ENCODE measurements around the gene CEP76.
A peak's percentile ranks its signal among the peaks of the same experiment; 100 is the strongest.
"Not testable (repeated sequence)": the region's sequence is repeated elsewhere in the genome, so short reads cannot be mapped to it uniquely, and the experiment has no call there.

The CEP76 gene

DNA sequence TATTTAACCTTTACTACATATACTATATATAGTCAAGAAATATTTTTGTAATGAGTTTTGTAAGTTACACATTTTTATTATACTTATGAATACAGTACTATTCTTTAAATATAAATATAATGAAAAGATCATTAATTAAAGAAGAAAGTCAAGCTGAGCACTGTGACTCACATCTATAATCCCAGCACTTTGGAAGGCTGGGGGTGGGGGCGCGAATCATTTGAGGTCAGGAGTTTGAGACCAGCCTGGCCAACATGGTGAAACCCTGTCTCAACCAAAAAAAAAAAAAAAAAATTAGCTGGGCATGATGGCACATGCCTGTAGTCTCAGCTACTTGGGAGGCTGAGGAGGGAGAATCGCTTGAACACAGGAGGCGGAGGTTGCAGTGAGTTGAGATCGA, 58.8 kb downstream of the CEP76 start:
- H3K9me3 Mint-ChIP-seq; H3K27ac Mint-ChIP-seq; DNase-seq; H3K4me1 Mint-ChIP-seq; H3K4me3 Mint-ChIP-seq; ATAC-seq (replicated peaks); H3K36me3 Mint-ChIP-seq: not testable (repeated sequence)
- peaks cover 5 to 12% of the 10 kb centered on the region in 2 donors for H3K27me3 Mint-ChIP-seq

- Mint-ChIP-seq H3K27ac (no peak overlapping the region), H3K4me1 (peaks cover 5% of the 10 kb centered on the region in 2 donors), H3K9me3 (no peaks in the 10 kb centered on the region), H3K4me3 (no peak overlapping the region), H3K36me3 (peaks cover 0 to 1% of the 10 kb centered on the region in 2 donors), H3K27me3 (peaks cover 5 to 12% of the 10 kb centered on the region in 2 donors)
- DNase-seq (no peak), ATAC-seq (replicated peaks) (no peak)
Measured at GRCh38 chr18:12640881-12641200, 61.7 kb downstream of the CEP76 start.

DNA sequence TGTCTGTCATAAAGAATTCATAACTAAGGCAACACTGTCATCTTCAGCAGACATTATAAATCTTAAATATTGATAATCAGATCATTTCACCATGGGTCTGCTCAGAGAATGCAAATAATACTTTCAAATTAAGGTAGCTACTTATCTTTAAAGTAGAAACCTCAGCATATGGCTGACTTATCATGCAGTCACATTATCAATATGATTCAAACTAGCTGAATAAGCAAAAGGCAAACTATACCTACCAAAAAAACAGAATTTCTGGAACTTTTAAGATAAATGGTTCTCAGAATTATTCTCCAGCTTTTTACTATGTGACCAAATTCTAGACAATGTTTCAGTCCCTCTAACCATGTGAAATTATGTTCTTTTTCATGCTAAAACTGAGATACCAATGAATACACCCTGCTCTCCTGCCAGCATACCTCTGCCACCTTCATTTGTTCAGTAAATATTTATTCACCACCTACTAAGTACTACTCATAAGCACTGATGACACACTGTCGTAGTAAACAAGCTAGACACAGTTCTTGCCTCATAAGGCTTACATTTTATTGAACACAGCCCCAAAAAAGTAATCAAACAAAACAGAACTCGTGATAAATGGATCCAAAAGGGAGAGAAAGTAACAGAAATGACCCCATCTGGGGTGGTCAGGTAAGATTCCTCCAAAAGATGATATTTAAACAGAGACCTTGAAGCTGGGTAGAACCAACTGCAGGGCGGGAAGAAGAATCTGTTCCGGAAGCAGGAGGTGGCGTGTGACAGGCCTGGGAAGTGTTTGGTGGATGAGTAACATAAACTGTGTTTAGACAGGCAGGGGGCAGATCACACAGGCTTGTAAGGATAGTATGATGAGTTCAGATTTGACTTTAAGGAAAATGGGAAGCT, 62.3 kb downstream of the CEP76 start:
- DNase-seq = no peak
- ATAC-seq (replicated peaks) = no peak

GRCh38 chr18:12638644-12639124, 63.8 kb downstream of the CEP76 start:
- peaks cover 3 to 5% of the 10 kb centered on the region in 2 donors for H3K4me1 Mint-ChIP-seq
- peaks cover 0 to 1% of the 10 kb centered on the region in 2 donors for H3K36me3 Mint-ChIP-seq
- peaks cover 5 to 12% of the 10 kb centered on the region in 2 donors for H3K27me3 Mint-ChIP-seq
- ATAC-seq (replicated peaks) (no peak), DNase-seq (no peak)
- H3K9me3 Mint-ChIP-seq = no peaks in the 10 kb centered on the region
- H3K27ac Mint-ChIP-seq = no peak overlapping the region
- H3K4me3 Mint-ChIP-seq = no peak overlapping the region

More for the DNA sequence above, 62.3 kb downstream of the CEP76 start:
- H3K4me1 Mint-ChIP-seq = peaks cover 3 to 5% of the 10 kb centered on the region in 2 donors
- no peak overlapping the region for H3K27ac Mint-ChIP-seq
- H3K4me3 Mint-ChIP-seq = no peak overlapping the region
- peaks cover 5 to 12% of the 10 kb centered on the region in 2 donors for H3K27me3 Mint-ChIP-seq
- no peaks in the 10 kb centered on the region for H3K9me3 Mint-ChIP-seq
- peaks cover 0 to 1% of the 10 kb centered on the region in 2 donors for H3K36me3 Mint-ChIP-seq

DNA sequence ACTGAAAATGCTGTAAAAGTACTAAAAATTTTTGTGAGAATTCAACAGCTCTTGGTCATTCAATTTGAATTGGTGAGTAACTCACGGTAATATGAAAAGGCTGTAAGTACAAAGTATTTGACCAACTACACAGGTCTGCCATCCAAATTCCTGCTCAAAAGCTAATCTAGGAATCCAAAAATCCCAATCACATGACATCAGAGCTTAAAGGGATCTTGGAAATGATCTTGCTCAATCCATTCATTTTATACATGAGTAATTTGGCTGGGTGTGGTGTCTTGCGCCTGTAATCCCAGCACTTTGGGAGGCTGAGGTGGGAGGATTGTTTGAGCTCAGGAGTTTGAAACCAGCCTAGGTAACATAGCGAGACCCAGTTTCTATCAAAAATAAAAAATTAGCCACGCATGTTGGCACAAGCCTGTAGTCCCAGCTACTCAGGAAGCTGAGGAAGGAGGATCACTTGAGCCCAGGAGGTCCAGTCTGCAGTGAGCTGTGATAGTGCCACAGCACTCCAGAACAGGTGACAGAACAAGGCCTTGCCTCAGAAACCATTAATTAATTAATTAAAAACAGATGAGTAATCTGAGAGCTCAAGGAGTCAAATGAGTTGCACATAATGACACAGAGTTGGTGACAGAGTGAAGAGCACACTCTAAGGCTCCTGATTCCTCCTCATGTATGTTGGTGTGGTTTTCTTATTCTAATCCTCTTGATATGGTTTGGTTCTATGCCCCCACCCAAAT, 64.5 kb downstream of the CEP76 start:
- Mint-ChIP-seq H3K27me3 (peaks cover 0 to 12% of the 10 kb centered on the region in 2 donors), H3K27ac (no peak overlapping the region), H3K4me1 (peaks cover 3 to 5% of the 10 kb centered on the region in 2 donors), H3K4me3 (no peak overlapping the region), H3K9me3 (no peaks in the 10 kb centered on the region), H3K36me3 (peaks cover 0 to 1% of the 10 kb centered on the region in 2 donors)
- no peak for ATAC-seq (replicated peaks)
- no peak for DNase-seq

GRCh38 chr18:12637393-12637792, 65.1 kb downstream of the CEP76 start:
- Mint-ChIP-seq H3K36me3 (peaks cover 0 to 1% of the 10 kb centered on the region in 2 donors), H3K4me1 (peaks cover 3 to 5% of the 10 kb centered on the region in 2 donors), H3K9me3 (no peaks in the 10 kb centered on the region), H3K27ac (no peak overlapping the region), H3K27me3 (peaks cover 0 to 12% of the 10 kb centered on the region in 2 donors), H3K4me3 (no peak overlapping the region)
- DNase-seq (no peak), ATAC-seq (replicated peaks) (no peak)

DNA sequence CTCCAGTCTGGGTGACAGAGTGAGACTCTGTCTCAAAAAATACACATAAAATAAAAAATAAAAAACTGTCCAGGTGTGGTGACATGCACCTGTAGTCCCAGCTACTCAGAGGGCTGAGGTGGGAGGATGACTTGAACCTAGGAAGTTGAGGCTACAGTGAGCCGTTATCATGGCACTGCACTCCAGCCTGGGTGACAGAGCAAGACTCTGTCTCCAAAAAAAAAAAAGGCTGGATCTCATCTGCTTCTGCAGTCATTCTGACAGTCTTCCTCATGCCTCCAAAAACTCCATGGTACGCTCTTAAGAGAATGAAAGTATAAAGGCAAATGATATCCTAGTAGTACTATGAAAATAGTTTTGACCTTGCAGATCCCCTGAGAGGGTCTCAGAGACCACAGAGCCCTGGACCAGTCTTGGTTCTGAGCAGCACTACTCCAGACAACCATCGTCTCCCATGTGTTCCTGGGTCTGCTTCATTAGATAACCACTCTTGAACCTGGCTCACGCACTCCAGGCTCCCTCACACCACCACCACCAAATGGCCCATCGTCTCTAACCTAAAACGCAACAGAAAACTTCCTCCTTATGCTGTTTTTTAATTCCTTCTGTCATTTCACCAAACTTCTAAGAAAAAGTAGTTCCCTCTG, 70.6 kb downstream of the CEP76 start:
- peaks cover 0 to 4% of the 10 kb centered on the region in 2 donors for H3K9me3 Mint-ChIP-seq
- ATAC-seq (replicated peaks) = no peak

DNA sequence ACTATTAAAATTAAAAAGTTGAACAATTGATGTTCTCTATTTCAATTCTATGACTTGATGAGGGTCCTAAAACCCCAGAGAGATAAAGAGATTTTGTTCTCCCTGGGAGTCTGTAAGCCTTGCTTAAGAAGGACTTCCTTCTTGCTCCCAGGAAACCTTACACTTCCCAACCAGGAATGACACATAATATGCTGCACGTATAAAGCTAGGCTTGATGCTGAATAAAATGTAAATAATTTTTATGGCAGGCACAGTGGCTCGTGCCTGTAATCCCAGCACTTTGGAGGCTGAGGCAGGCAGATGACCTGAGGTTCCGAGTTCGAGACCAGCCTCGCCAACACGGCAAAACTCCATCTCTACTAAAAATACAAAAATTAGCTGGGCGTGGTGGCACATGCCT, 72.4 kb downstream of the CEP76 start:
- H3K27me3 Mint-ChIP-seq = peaks cover 0 to 4% of the 10 kb centered on the region in 2 donors
- DNase-seq = no peak
- no peaks in the 10 kb centered on the region for H3K4me1 Mint-ChIP-seq
- H3K27ac Mint-ChIP-seq = no peak overlapping the region
- no peaks in the 10 kb centered on the region for H3K36me3 Mint-ChIP-seq
- H3K9me3 Mint-ChIP-seq = peaks cover 0 to 4% of the 10 kb centered on the region in 2 donors
- ATAC-seq (replicated peaks) = no peak
- H3K4me3 Mint-ChIP-seq = no peak overlapping the region

More for the DNA sequence above, 70.6 kb downstream of the CEP76 start:
- Mint-ChIP-seq H3K4me1 (no peaks in the 10 kb centered on the region), H3K4me3 (no peak overlapping the region), H3K27me3 (peaks cover 0 to 4% of the 10 kb centered on the region in 2 donors), H3K27ac (peak overlapping the region; percentile 53), H3K36me3 (no peaks in the 10 kb centered on the region)
- DNase-seq = no peak

DNA sequence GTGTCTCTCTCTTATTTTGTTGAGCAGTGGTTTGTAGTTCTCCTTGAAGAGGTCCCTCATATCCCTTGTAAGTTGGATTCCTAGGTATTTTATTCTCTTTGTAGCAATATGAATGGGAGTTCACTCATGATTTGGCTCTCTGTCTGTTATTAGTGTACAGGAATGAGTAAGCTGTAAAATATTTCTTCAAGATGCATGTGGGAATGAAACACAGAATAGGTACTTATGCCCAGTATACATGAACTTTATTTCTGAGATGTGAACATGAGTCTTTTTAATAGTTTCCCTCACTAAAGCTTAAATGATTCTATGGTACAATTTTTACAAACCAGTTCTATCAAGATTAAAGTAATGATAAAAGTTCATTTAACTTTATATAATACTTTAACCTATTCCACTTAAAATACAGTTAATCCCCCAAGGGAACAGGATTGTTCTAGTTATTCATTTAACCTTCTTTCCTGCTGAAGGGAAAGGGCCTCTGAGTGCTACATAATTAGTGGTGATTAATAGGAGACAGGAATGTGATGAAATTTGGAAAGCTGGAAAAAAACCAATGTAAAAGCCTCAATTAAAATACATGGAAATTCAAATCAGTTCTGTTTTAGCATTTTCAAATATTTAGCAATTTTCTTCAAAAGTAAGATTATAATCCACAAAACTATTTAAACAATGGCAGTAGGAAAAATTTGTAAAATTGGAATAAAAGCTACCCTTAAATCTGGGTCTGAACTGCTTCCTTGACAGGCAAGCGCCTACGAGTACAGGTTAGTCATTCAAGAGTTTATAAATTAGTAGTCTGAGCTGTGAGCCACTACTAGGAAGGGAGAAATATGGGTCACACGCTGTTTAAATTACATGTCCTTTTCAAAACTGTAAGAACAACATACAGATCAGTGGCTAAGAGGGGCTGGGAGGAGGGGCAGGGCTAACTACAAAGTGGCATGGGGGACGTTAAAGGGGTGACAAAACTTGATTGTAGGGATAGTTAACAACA, 73.5 kb downstream of the CEP76 start:
- no peak for DNase-seq
- H3K4me3 Mint-ChIP-seq = no peak overlapping the region
- H3K27ac Mint-ChIP-seq = no peak overlapping the region
- ATAC-seq (replicated peaks) = no peak
- no peaks in the 10 kb centered on the region for H3K4me1 Mint-ChIP-seq
- no peaks in the 10 kb centered on the region for H3K36me3 Mint-ChIP-seq
- peaks cover 0 to 4% of the 10 kb centered on the region in 2 donors for H3K27me3 Mint-ChIP-seq
- peaks cover 0 to 4% of the 10 kb centered on the region in 2 donors for H3K9me3 Mint-ChIP-seq

GRCh38 chr18:12627199-12627598, 75.3 kb downstream of the CEP76 start:
- H3K27ac Mint-ChIP-seq; H3K36me3 Mint-ChIP-seq; DNase-seq; H3K27me3 Mint-ChIP-seq; ATAC-seq (replicated peaks); H3K4me3 Mint-ChIP-seq; H3K9me3 Mint-ChIP-seq; H3K4me1 Mint-ChIP-seq: not testable (repeated sequence)

DNA sequence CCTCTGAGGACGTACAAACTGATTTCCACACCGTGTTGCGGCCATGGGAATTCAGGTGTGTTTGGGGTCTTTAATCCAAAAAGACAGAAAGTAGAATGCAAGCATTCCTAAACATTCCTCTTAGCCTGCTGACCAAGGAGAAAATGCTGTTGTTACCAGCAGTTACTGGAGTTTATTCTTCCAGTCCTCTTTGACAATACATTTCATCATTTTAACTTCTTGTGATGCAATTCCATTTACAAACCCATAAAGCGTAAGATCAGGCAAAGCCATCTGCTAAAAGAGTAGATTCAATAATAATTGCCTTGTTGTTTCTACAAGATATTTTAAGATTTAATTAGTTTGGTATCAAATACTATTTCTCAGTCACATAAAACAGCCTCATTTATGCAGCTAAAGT, 77.3 kb downstream of the CEP76 start:
- no peak overlapping the region for H3K4me3 Mint-ChIP-seq
- H3K27me3 Mint-ChIP-seq = peaks cover 0 to 4% of the 10 kb centered on the region in 2 donors
- peaks cover 4 to 7% of the 10 kb centered on the region in 2 donors for H3K9me3 Mint-ChIP-seq
- no peak for DNase-seq
- H3K4me1 Mint-ChIP-seq = no peaks in the 10 kb centered on the region
- no peak overlapping the region for H3K27ac Mint-ChIP-seq
- no peaks in the 10 kb centered on the region for H3K36me3 Mint-ChIP-seq
- no peak for ATAC-seq (replicated peaks)

Data from stimulated activated naive B cell treated with anti-CD40 and anti-IgM and Interleukin-4, amounts not matched to agents 10 μg/mL and 1 μg/mL and 100 μg/mL, for 72 hours (primary cell).